GM12878 (cell line): ENCODE measurements around the gene TRIM8. TPM values are rescaled to one million over a fixed set of nuclear protein-coding genes. Genes with fewer than 3 reads are reported as not detected.

Source experiments
- ATAC-seq: fragments of 200-7000 bp; cut with Tn5 transposase; 3 replicates; pipeline ENCODE4 v1.9.1; 2020; ENCODE audit warnings: mild to moderate bottlenecking, moderate library complexity
- BruUV-seq: library from RNA; stranded (reverse); fragments of 400-500 nt; replicated peaks from 2 replicates; lab custom pipeline; 2021; lab: Mats Ljungman, UMichigan
- CTCF ChIA-PET: fragments of 300-600 bp; sonication (Branson Sonifier 250); formaldehyde crosslinking; extraction: SDS; loops from one replicate; lab custom pipeline; 2021; ENCODE audit warnings: inconsistent platforms; lab: Yijun Ruan, JAX
- POLR2A ChIA-PET: fragments of 350-600 bp; formaldehyde crosslinking; extraction: SDS; loops from one replicate; lab custom pipeline; 2021; ENCODE audit warnings: inconsistent platforms; lab: Charles Lee
- RAD21 ChIA-PET: fragments of 300-600 bp; sonication (Branson Sonifier 250); formaldehyde crosslinking; loops from one replicate; lab custom pipeline; 2023; ENCODE audit warnings: antibody characterized with exemption; ENCODE audit not compliant: unreplicated experiment; lab: Charles Lee
- SMC1A ChIA-PET: fragments of 300-600 bp; sonication (Branson Sonifier 250); formaldehyde crosslinking; loops from one replicate; lab custom pipeline; 2023; ENCODE audit not compliant: unreplicated experiment, uncharacterized antibody; lab: Charles Lee
- DNase-seq: peaks from one replicate; pipeline ENCODE4 v3.0.0-alpha.2; 2011; ENCODE audit warnings: low read depth, low spot score
- FAIRE-seq: peaks from 3 replicates; lab custom pipeline; 2011; peaks lifted over from hg19 to GRCh38; lab: Jason Lieb, UNC
- H2AFZ ChIP-seq: 2 replicates; pipeline ENCODE4 v1.6.0; 2011; ENCODE audit warnings: low read depth, low read length, control low read depth; ENCODE audit not compliant: control insufficient read depth
- H3K27ac ChIP-seq: 2 replicates; pipeline ENCODE4 v1.5.1; 2011; ENCODE audit warnings: control low read depth; ENCODE audit not compliant: control insufficient read depth, insufficient read depth
- H3K27me3 ChIP-seq, 2 experiments: replicated peaks in 1 of 2; 2 replicates each; pipeline versions ENCODE4 v1.6.0 to v1.6.1; 2011; ENCODE audit warnings: low read length in 1 of 2; ENCODE audit not compliant: control insufficient read depth in 2 of 2, insufficient read depth in 2 of 2
- H3K36me3 ChIP-seq, 2 experiments: 2 replicates each; pipeline ENCODE4 v1.5.1; 2011; ENCODE audit warnings: low read length in 1 of 2; ENCODE audit not compliant: control insufficient read depth in 2 of 2, insufficient read depth in 2 of 2
- H3K4me1 ChIP-seq: 2 replicates; pipeline ENCODE4 v1.6.1; 2011; ENCODE audit warnings: mild to moderate bottlenecking, low read length, moderate library complexity, mixed read lengths; ENCODE audit not compliant: control insufficient read depth, insufficient read depth
- H3K4me2 ChIP-seq: 2 replicates; pipeline ENCODE4 v1.6.0; 2011; ENCODE audit warnings: control low read depth; ENCODE audit not compliant: control insufficient read depth, insufficient read depth
- H3K4me3 ChIP-seq: fragments of 200-600 bp; sonication (generic); 2 replicates; pipeline ENCODE4 v1.5.1; 2016
- H3K79me2 ChIP-seq: 2 replicates; pipeline ENCODE4 v1.6.0; 2011; ENCODE audit warnings: low read length; ENCODE audit not compliant: control insufficient read depth, insufficient read depth
- H3K9ac ChIP-seq: 2 replicates; pipeline ENCODE4 v1.8.0; 2011; ENCODE audit warnings: low read length, control low read depth, mixed read lengths; ENCODE audit not compliant: control insufficient read depth, insufficient read depth
- H3K9me3 ChIP-seq: replicated peaks from 3 replicates; pipeline ENCODE4 v1.5.1; 2011; ENCODE audit warnings: mild to moderate bottlenecking, low read length; ENCODE audit not compliant: control insufficient read depth, insufficient read depth
- H4K20me1 ChIP-seq: 2 replicates; pipeline ENCODE4 v1.6.0; 2011; ENCODE audit not compliant: control insufficient read depth, insufficient read depth
- BACH1 ChIP-seq: fragments of 450-650 bp; IDR thresholded peaks from 2 replicates; pipeline ENCODE4 v1.6.1; 2017; ENCODE audit warnings: mild to moderate bottlenecking, borderline replicate concordance
- GABPA ChIP-seq: IDR thresholded peaks from 2 replicates; pipeline ENCODE4 v1.6.1; 2014; ENCODE audit warnings: antibody characterized with exemption, low read depth, mild to moderate bottlenecking, inconsistent platforms
- RAD51 ChIP-seq: fragments of 450-650 bp; IDR thresholded peaks from 2 replicates; pipeline ENCODE4 v1.6.1; 2016; ENCODE audit warnings: moderate library complexity, mild to moderate bottlenecking, inconsistent platforms
- RB1 ChIP-seq: fragments of 450-650 bp; formaldehyde crosslinking; IDR thresholded peaks from 2 replicates; pipeline ENCODE4 v1.6.1; 2017; ENCODE audit warnings: mild to moderate bottlenecking, borderline replicate concordance
- RELA ChIP-seq: fragments of 450-650 bp; IDR thresholded peaks from 2 replicates; pipeline ENCODE4 v1.8.0; 2014; ENCODE audit warnings: borderline replicate concordance; ENCODE audit not compliant: partially characterized antibody
- SMC3 ChIP-seq: IDR thresholded peaks from 2 replicates; pipeline ENCODE4 v1.6.1; 2011; ENCODE audit warnings: low read length, improper control_type of control experiment, borderline replicate concordance
- WGBS: methylation state at CpG from one replicate; pipeline ENCODE4 v1.1.6; 2016; ENCODE audit warnings: low lambda C conversion rate; ENCODE audit not compliant: insufficient replicate concordance, insufficient coverage; ENCODE audit errors: missing lambda C conversion rate; 5-methylcytosine and 5-hydroxymethylcytosine counted together
- in situ Hi-C: fragments of 300-500 bp; cut with MboI; formaldehyde crosslinking; loops from 9 replicates; pipeline ENCODE4 v1.14.3; 2018; ENCODE audit warnings: mixed read lengths
- intact Hi-C: fragments of 100-400 bp; cut with micrococcal nuclease; formaldehyde crosslinking; loops from one replicate; pipeline ENCODE4 v1.14.2; 2022; ENCODE audit not compliant: unreplicated experiment
- polyA plus RNA-seq, 11 experiments: library from polyadenylated mRNA; depleted of rRNA in 4 of 11; unstranded in 6 of 11; stranded (reverse) in 5 of 11; fragments of >200 nt; fragmentation: Nextera tagmentation in 4 of 11; fragmentation: Illumina TruSeq in 1 of 11; extraction: Ambion mirVana in 4 of 11; extraction: Trizol in 1 of 11; gene quantifications; 1 replicate in 1 of 11; 2 replicates in 10 of 11; pipeline versions ENCODE4 v1.2.1 to v1.2.3, GENCODE V29; 2011 to 2016; ENCODE audit warnings: inconsistent platforms in 2 of 11, missing spikeins in 2 of 11, low read depth in 1 of 11
- total RNA-seq, 4 experiments: library from RNA; depleted of rRNA in 3 of 4; stranded (reverse); fragments of >200 nt in 3 of 4; fragmentation: Illumina TruSeq in 1 of 4; extraction: Trizol in 1 of 4; gene quantifications; 2 replicates each; pipeline versions ENCODE4 v1.2.1 to v1.2.3, GENCODE V29; 2013 to 2021

Gene TRIM8
- total and polyA plus RNA-seq, 10 of the 15 experiments (the other 5 are each of a cell fraction or from before 2014, with no cell fraction given): 7.9 to 53.2 (median 24.6) TPM

DNA sequence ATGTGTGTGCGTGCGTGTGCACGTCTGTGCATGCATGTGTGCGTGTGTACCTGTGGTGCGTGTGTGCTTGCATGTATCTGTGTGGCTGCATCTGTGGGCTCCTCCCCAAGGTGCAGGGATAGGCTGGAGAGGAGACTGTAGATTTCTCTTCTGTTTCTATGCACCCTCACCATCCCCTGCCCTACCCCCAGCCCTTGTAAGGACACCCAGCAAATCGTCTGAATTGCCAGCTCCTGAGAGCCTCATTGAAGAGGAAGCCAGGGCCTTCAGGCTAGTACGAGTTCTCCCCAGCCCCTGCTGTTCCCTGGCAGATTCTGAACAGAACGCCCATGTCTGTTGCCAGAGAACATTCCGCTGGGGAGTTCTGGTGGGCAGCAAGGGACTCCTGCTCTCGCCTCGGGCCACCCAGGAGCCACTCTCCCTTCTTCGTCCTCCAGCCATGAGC is 17.0 kb upstream of the TRIM8 start:
- FAIRE-seq: no peak
- TF ChIP-seq BACH1: no peak
- no peak for TF ChIP-seq GABPA
- TF ChIP-seq RAD51: no peak
- no peak for TF ChIP-seq RB1
- TF ChIP-seq, all 136 proteins: peak for 0
- Histone ChIP-seq H3K4me1 (no peaks in the 10 kb centered on the region), H3K9ac (no peak overlapping the region), H3K4me2 (no peak overlapping the region), H3K36me3 (no peaks in the 10 kb centered on the region; a peak in 1 of 4 replicates), H2AFZ (no peak overlapping the region), H3K4me3 (no peak overlapping the region), H3K9me3 (no peaks in the 10 kb centered on the region), H3K79me2 (no peaks in the 10 kb centered on the region), H3K27ac (no peak overlapping the region), H3K27me3 (no peaks in the 10 kb centered on the region), H4K20me1 (no peaks in the 10 kb centered on the region)
- no TSS peak for BruUV-seq
- ChIA-PET POLR2A (interaction anchor here (0.6 to 1.3 kb wide), 2 partner anchors 13 to 23 kb away, joined by 3 to 5 read pairs; no protein-coding TSS in a partner anchor), RAD21 (interaction anchor here (1.0 kb wide), 1 partner anchor 48 kb away, joined by 3 read pairs; no protein-coding TSS in a partner anchor), CTCF (interaction anchor here (0.6 to 0.7 kb wide), 2 partner anchors 9 to 427 kb away, joined by 3 read pairs; no protein-coding TSS in a partner anchor), SMC1A (interaction anchor here (1.8 kb wide), 1 partner anchor 48 kb away, joined by 5 read pairs; no protein-coding TSS in a partner anchor)
- DNase-seq (no peak), ATAC-seq (no peak)
- WGBS: 86% methylated on average over 12 of the region's 12 CpGs
- intact Hi-C loops: no loop called here
- in situ Hi-C loops: no loop called here

DNA sequence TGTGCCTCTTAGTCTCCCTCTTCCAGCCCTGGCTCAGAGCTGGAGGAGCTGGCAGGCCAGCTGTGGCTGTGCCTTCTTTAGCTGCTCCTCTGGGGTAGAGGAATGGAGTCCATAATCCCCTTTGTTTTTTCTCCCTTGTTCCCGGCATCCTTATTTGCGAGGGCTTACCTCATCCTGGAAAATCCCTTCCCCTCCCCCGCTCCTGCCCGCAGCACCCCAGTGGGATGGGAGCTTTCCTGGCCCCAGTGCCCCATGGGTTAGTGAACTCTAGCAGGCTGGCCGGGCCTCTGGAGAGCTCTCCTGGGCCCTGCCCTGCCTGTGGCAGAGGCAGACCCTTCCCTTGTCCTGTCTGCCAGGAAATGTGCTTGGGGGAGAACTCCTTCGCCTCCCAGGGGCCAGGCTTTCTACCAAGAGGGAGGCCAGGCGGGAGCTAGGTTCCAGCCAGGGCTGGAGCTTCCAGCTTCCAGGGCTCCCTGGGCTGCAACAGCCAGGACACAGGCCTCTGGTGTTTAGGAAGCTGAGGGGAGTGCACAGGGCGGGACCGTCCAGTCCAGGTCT is 16.5 kb upstream of the TRIM8 start:
- no peak overlapping the region for H3K4me2 ChIP-seq
- FAIRE-seq (no peak), DNase-seq (no peak), ATAC-seq (no peak)
- no peak overlapping the region for H3K27ac ChIP-seq
- no peaks in the 10 kb centered on the region for H3K79me2 ChIP-seq
- no TSS peak for BruUV-seq
- no peaks in the 10 kb centered on the region for H3K4me1 ChIP-seq
- H3K4me3 ChIP-seq: no peak overlapping the region
- no peak overlapping the region for H2AFZ ChIP-seq
- no peaks in the 10 kb centered on the region; a peak in 1 of 4 replicates for H3K36me3 ChIP-seq
- ChIA-PET POLR2A (interaction anchor here (0.6 to 1.3 kb wide), 2 partner anchors 13 to 23 kb away, joined by 3 to 5 read pairs; no protein-coding TSS in a partner anchor), RAD21 (interaction anchor here (1.0 kb wide), 1 partner anchor 47 kb away, joined by 3 read pairs; no protein-coding TSS in a partner anchor), SMC1A (interaction anchor here (1.8 kb wide), 1 partner anchor 48 kb away, joined by 5 read pairs; no protein-coding TSS in a partner anchor), CTCF (interaction anchor here (0.6 to 0.7 kb wide), 2 partner anchors 9 to 426 kb away, joined by 3 read pairs; no protein-coding TSS in a partner anchor)
- intact Hi-C loops (no loop called here), in situ Hi-C loops (no loop called here)
- no peaks in the 10 kb centered on the region for H3K9me3 ChIP-seq
- H4K20me1 ChIP-seq: no peaks in the 10 kb centered on the region
- TF ChIP-seq GABPA (no peak), SMC3 (no peak), RELA (no peak)
- H3K9ac ChIP-seq: no peak overlapping the region
- WGBS: 74% methylated on average over 9 of the region's 9 CpGs
- H3K27me3 ChIP-seq: no peaks in the 10 kb centered on the region
